ENCODE measurements around the gene SEPHS2. TPM values are rescaled to one million over a fixed set of nuclear protein-coding genes. Genes with fewer than 3 reads are reported as not detected.

SEPHS2 gene
- total RNA-seq, 2 donors from 2014 or later, result 93.3 to 156 TPM

GRCh38 chr16:30418350-30419181 lies 27.1 kb downstream of the SEPHS2 start:
- Histone ChIP-seq H3K9me3 (no peaks in the 10 kb centered on the region), H3K27me3 (no peaks in the 10 kb centered on the region), H3K4me3 (peak overlapping the region; percentile 52), H3K27ac (peak overlapping the region; percentile 71), H3K9ac (ENCODE audit: low read depth in 2 of 2, low read length in 2 of 2) (peak overlapping the region; percentile 56 to 81), H3K36me3 (no peaks in the 10 kb centered on the region), H3K4me1 (peaks cover 3% of the 10 kb centered on the region)
- peak; percentile 36 for DNase-seq
- intact Hi-C loops (cut with DNase I), result loop anchor here (10.0 kb wide), 1 partner anchor 324 kb away; the partner anchor contains the start of genes TBX6 and YPEL3
- TF ChIP-seq CTCF (IDR thresholded peaks at IDR 0.05), result no peak

GRCh38 chr16:30417529-30418349 lies 27.9 kb downstream of the SEPHS2 start:
- H3K27ac ChIP-seq, result peak overlapping the region; percentile 71
- TF ChIP-seq CTCF (IDR thresholded peaks at IDR 0.05), result no peak
- H3K9ac ChIP-seq (ENCODE audit: low read depth in 2 of 2, low read length in 2 of 2), result peak overlapping the region; percentile 81 to 84
- peak overlapping the region; percentile 52 for H3K4me3 ChIP-seq
- H3K4me1 ChIP-seq, result peaks cover 3% of the 10 kb centered on the region
- H3K36me3 ChIP-seq, result no peaks in the 10 kb centered on the region
- no peaks in the 10 kb centered on the region for H3K27me3 ChIP-seq
- intact Hi-C loops (cut with DNase I), result loop anchor here (10.0 kb wide), 1 partner anchor 323 kb away; the partner anchor contains the start of genes TBX6 and YPEL3
- DNase-seq, result peak; percentile 87
- H3K9me3 ChIP-seq, result no peaks in the 10 kb centered on the region

GRCh38 chr16:30416624-30417528 lies 28.8 kb downstream of the SEPHS2 start:
- Histone ChIP-seq H3K27me3 (no peaks in the 10 kb centered on the region), H3K4me3 (peak overlapping the region; percentile 52), H3K9me3 (no peaks in the 10 kb centered on the region), H3K36me3 (no peaks in the 10 kb centered on the region), H3K27ac (peak overlapping the region; percentile 71), H3K4me1 (peaks cover 3% of the 10 kb centered on the region), H3K9ac (ENCODE audit: low read depth in 2 of 2, low read length in 2 of 2) (peak overlapping the region; percentile 51 to 84)
- intact Hi-C loops (cut with DNase I), result loop anchor here (10.0 kb wide), 1 partner anchor 322 kb away; the partner anchor contains the start of genes TBX6 and YPEL3
- no peak for TF ChIP-seq CTCF (IDR thresholded peaks at IDR 0.05)
- no peak for DNase-seq

DNA sequence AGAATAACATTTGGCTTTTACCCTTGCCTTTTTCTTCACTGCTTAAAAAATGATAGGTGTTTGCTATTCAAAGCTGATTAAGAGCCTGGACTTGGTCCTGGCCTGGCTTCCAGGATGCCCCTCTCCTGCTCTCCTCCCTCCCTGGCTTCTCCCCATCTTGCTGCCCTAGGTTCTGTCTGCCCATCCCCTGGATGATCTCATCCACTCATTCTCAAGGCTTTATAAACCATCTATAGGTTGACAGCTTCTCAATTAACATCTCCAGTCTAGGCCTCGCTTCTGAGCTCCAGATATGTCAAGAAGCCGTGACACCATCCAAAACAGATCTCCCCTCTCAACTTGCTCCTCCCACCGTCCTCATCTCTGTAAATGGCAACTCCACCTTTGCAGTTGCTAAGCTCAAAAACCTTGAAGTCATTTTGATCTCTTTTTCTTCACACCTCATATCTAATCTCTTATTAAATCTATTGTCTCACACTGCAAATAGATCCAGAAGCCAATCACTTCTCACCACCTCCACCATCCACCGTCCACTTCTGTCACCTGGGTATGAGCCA lies 29.5 kb downstream of the SEPHS2 start:
- H3K4me1 ChIP-seq, result peaks cover 3% of the 10 kb centered on the region
- H3K9me3 ChIP-seq, result no peaks in the 10 kb centered on the region
- H3K36me3 ChIP-seq, result no peaks in the 10 kb centered on the region
- no peaks in the 10 kb centered on the region for H3K27me3 ChIP-seq
- H3K27ac ChIP-seq, result no peak overlapping the region
- no peak overlapping the region for H3K4me3 ChIP-seq
- no peak for TF ChIP-seq CTCF (IDR thresholded peaks at IDR 0.05)
- H3K9ac ChIP-seq (ENCODE audit: low read depth in 2 of 2, low read length in 2 of 2), result no peak overlapping the region
- intact Hi-C loops (cut with DNase I), result loop anchor here (10.0 kb wide), 1 partner anchor 321 kb away; the partner anchor contains the start of genes TBX6 and YPEL3
- no peak for DNase-seq

Measured in colonic mucosa (tissue), 4 donors.